M059J (cell line): ENCODE data around the gene FOXF2. TPM values are rescaled to one million over a fixed set of nuclear protein-coding genes. Genes with fewer than 3 reads are reported as not detected.

Source experiments
- total RNA-seq: library from RNA; depleted of rRNA; stranded (reverse); fragments of >200 nt; shearing (Covaris generic); gene quantifications from 2 replicates; pipeline ENCODE4 v1.2.3, GENCODE V29; 2014; rRNA removed

FOXF2 gene
- total RNA-seq, 1 experiment from 2014 or later = 2.7 TPM

Other genes starting within 250 kb of the FOXF2 start
- gene FOXQ1, start 77.5 kb upstream of the FOXF2 start, total RNA-seq = not detected in 2 replicates
- gene FOXC1, start 220.3 kb downstream of the FOXF2 start, total RNA-seq = 8.3 and 10.2 TPM in 2 replicates